NOMO-1 treated with DMSO at 0.1 percent for 48 hours (cell line): ENCODE measurements around the gene ARHGAP6.

Experiments used
- DNase-seq: peaks from one replicate; lab custom pipeline; 2025; ENCODE audit not compliant: unreplicated experiment; lab: John Stamatoyannopoulos, UW

Gene ARHGAP6

GRCh38 chrX:11429538-11430085 is 236.1 kb downstream of the ARHGAP6 start:
- no peak for DNase-seq

GRCh38 chrX:11427453-11428071 is 238.2 kb downstream of the ARHGAP6 start:
- no peak for DNase-seq

GRCh38 chrX:11426712-11427452 is 238.8 kb downstream of the ARHGAP6 start:
- no peak for DNase-seq

- DNase-seq, result no peak
These were observed 240.6 kb downstream of the ARHGAP6 start for GRCh38 chrX:11424903-11425674.

- DNase-seq, result no peak
These were observed 241.8 kb downstream of the ARHGAP6 start for GRCh38 chrX:11423949-11424348.

- DNase-seq, result peak; percentile 76
These were observed 242.3 kb downstream of the ARHGAP6 start for GRCh38 chrX:11423362-11423818.

- no peak for DNase-seq
These were observed 243.2 kb downstream of the ARHGAP6 start for GRCh38 chrX:11422525-11422857.

GRCh38 chrX:11421805-11422524 is 243.8 kb downstream of the ARHGAP6 start:
- DNase-seq, result no peak

GRCh38 chrX:11420851-11421250 is 244.9 kb downstream of the ARHGAP6 start:
- peak; percentile 26 for DNase-seq

GRCh38 chrX:11419102-11419501 is 246.6 kb downstream of the ARHGAP6 start:
- DNase-seq, result no peak

GRCh38 chrX:11416600-11416999 is 249.1 kb downstream of the ARHGAP6 start:
- DNase-seq, result no peak

- no peak for DNase-seq
These were observed 251.6 kb downstream of the ARHGAP6 start for GRCh38 chrX:11414091-11414490.

GRCh38 chrX:11412715-11413623 is 252.8 kb downstream of the ARHGAP6 start:
- DNase-seq, result no peak

GRCh38 chrX:11409957-11410356 is 255.8 kb downstream of the ARHGAP6 start:
- no peak for DNase-seq

GRCh38 chrX:11408783-11409182 is 256.9 kb downstream of the ARHGAP6 start:
- no peak for DNase-seq

- DNase-seq, result no peak
These were observed 257.7 kb downstream of the ARHGAP6 start for GRCh38 chrX:11408109-11408405.

GRCh38 chrX:11407331-11408108 is 258.2 kb downstream of the ARHGAP6 start:
- no peak for DNase-seq

GRCh38 chrX:11406109-11406765 is 259.5 kb downstream of the ARHGAP6 start:
- no peak for DNase-seq

GRCh38 chrX:11403631-11404030 is 262.1 kb downstream of the ARHGAP6 start:
- DNase-seq, result no peak
